Neural cell (in vitro differentiated cells): ENCODE measurements around the gene APMAP. TPM values are rescaled to one million over a fixed set of nuclear protein-coding genes. Genes with fewer than 3 reads are reported as not detected.

Experiments
- H2AFZ ChIP-seq: fragments of 200-600, 300-800 bp; sonication (generic), shearing (Covaris generic); 2 replicates; pipeline ENCODE4 v1.6.0; 2014; ENCODE audit warnings: low read depth, mild to moderate bottlenecking, antibody characterized with exemption, low read length, moderate library complexity
- H3F3A ChIP-seq: fragments of 200-600 bp; shearing (Covaris generic); 2 replicates; pipeline ENCODE4 v1.6.1; 2016; ENCODE audit warnings: mild to moderate bottlenecking, moderate library complexity, mixed read lengths, antibody characterized with exemption, low read length; ENCODE audit not compliant: insufficient read depth, poor library complexity, severe bottlenecking
- H3K27ac ChIP-seq: fragments of 200-600, 300-800 bp; sonication (generic), shearing (Covaris generic); 2 replicates; pipeline ENCODE4 v1.5.1; 2014; ENCODE audit warnings: mild to moderate bottlenecking, low read length, moderate library complexity
- H3K27me3 ChIP-seq: fragments of 300-800, 200-600 bp; sonication (generic), shearing (Covaris generic); 2 replicates; pipeline ENCODE4 v1.6.0; 2014; ENCODE audit warnings: mild to moderate bottlenecking, low read depth, low read length, moderate library complexity; ENCODE audit not compliant: insufficient read depth
- H3K36me3 ChIP-seq: fragments of 300-800, 200-600 bp; sonication (generic), shearing (Covaris generic); 2 replicates; pipeline ENCODE4 v1.5.1; 2014; ENCODE audit warnings: mild to moderate bottlenecking, antibody characterized with exemption, low read length, moderate library complexity; ENCODE audit not compliant: insufficient read depth
- H3K4me2 ChIP-seq: fragments of 300-800, 200-600 bp; sonication (generic), shearing (Covaris generic); 2 replicates; pipeline ENCODE4 v1.6.0; 2014; ENCODE audit warnings: mild to moderate bottlenecking, low read length
- H3K4me3 ChIP-seq: fragments of 300-800, 200-600 bp; sonication (generic), shearing (Covaris generic); 2 replicates; pipeline ENCODE4 v1.5.1; 2014; ENCODE audit warnings: mild to moderate bottlenecking, low read length, moderate library complexity
- H3K79me2 ChIP-seq: fragments of 200-600 bp; shearing (Covaris generic); replicated peaks from 2 replicates; pipeline ENCODE4 v1.6.0; 2014; ENCODE audit warnings: mild to moderate bottlenecking, low read length, moderate library complexity; ENCODE audit not compliant: insufficient read depth
- H3K9ac ChIP-seq: fragments of 300-800, 200-600 bp; sonication (generic), shearing (Covaris generic); 2 replicates; pipeline ENCODE4 v1.6.1; 2016; ENCODE audit warnings: mild to moderate bottlenecking, low read length, mixed read lengths
- H3K9me2 ChIP-seq: fragments of 200-600 bp; shearing (Covaris generic); 2 replicates; pipeline ENCODE4 v1.6.1; 2016; ENCODE audit warnings: mild to moderate bottlenecking, low read length, mixed read lengths; ENCODE audit not compliant: insufficient read depth
- H3K9me3 ChIP-seq: fragments of 200-600, 300-800 bp; sonication (generic), shearing (Covaris generic); 2 replicates; pipeline ENCODE4 v1.6.1; 2016; ENCODE audit warnings: mild to moderate bottlenecking, mixed run types, low read length, moderate library complexity, mixed read lengths
- H4K20me1 ChIP-seq: fragments of 200-600 bp; shearing (Covaris generic); 2 replicates; pipeline ENCODE4 v1.6.1; 2016; ENCODE audit warnings: mild to moderate bottlenecking, mixed run types; ENCODE audit not compliant: insufficient read depth
- EP300 ChIP-seq: fragments of 450-650 bp; conservative IDR thresholded peaks from 2 replicates; pipeline ENCODE4 v1.6.1; 2014; ENCODE audit warnings: antibody characterized with exemption, mild to moderate bottlenecking, moderate library complexity; ENCODE audit not compliant: poor library complexity, severe bottlenecking
- EZH2 ChIP-seq: fragments of 200-600, 300-800 bp; shearing (Covaris generic), sonication (generic); IDR thresholded peaks from 2 replicates; pipeline ENCODE4 v1.6.1; 2014; ENCODE audit warnings: antibody characterized with exemption, low read length, borderline replicate concordance, mild to moderate bottlenecking; ENCODE audit not compliant: insufficient read depth, poor library complexity, severe bottlenecking
- MXI1 ChIP-seq: fragments of 450-650 bp; conservative IDR thresholded peaks from 2 replicates; pipeline ENCODE4 v1.6.1; 2014; ENCODE audit warnings: antibody characterized with exemption, mild to moderate bottlenecking; ENCODE audit not compliant: poor library complexity, severe bottlenecking
- POLR2AphosphoS5 ChIP-seq: IDR thresholded peaks from 2 replicates; pipeline ENCODE4 v1.6.1; 2012
- RAD21 ChIP-seq: fragments of 450-650 bp; conservative IDR thresholded peaks from 2 replicates; pipeline ENCODE4 v1.6.1; 2014; ENCODE audit warnings: antibody characterized with exemption, mild to moderate bottlenecking, moderate library complexity
- SMC3 ChIP-seq: fragments of 450-650 bp; conservative IDR thresholded peaks from 2 replicates; pipeline ENCODE4 v1.6.1; 2014; ENCODE audit warnings: antibody characterized with exemption, mild to moderate bottlenecking, moderate library complexity; ENCODE audit not compliant: poor library complexity
- TAF1 ChIP-seq: IDR thresholded peaks from 2 replicates; pipeline ENCODE4 v1.6.1; 2012; ENCODE audit warnings: low read depth
- polyA plus RNA-seq: library from polyadenylated mRNA; depleted of rRNA; stranded (reverse); fragments of >200 nt; gene quantifications from 2 replicates; pipeline ENCODE4 v1.2.3, GENCODE V29; 2014
- TF ChIP-seq, protein P1 (sequence below): fragments of 450-650 bp; IDR thresholded peaks from 2 replicates; pipeline ENCODE4 v1.5.1; 2014; ENCODE audit warnings: antibody characterized with exemption, mild to moderate bottlenecking, moderate library complexity; ENCODE audit not compliant: poor library complexity, severe bottlenecking
- TF ChIP-seq, protein P2 (sequence below): IDR thresholded peaks from 2 replicates; pipeline ENCODE4 v1.6.1; 2012; ENCODE audit warnings: borderline replicate concordance

Gene APMAP
- polyA plus RNA-seq, 1 donor from 2014 or later: 140 TPM

- Histone ChIP-seq H3F3A (no peaks in the 10 kb centered on the region), H2AFZ (no peak overlapping the region), H4K20me1 (no peaks in the 10 kb centered on the region), H3K79me2 (no peaks in the 10 kb centered on the region), H3K4me3 (no peak overlapping the region), H3K27me3 (no peaks in the 10 kb centered on the region), H3K9ac (no peak overlapping the region), H3K27ac (no peak overlapping the region), H3K36me3 (no peaks in the 10 kb centered on the region), H3K9me2 (no peaks in the 10 kb centered on the region), H3K4me2 (no peak overlapping the region), H3K9me3 (no peaks in the 10 kb centered on the region)
- TF ChIP-seq EP300: no peak
- TF ChIP-seq SMC3: no peak
- TF ChIP-seq POLR2AphosphoS5: no peak
- TF ChIP-seq, protein P1, sequence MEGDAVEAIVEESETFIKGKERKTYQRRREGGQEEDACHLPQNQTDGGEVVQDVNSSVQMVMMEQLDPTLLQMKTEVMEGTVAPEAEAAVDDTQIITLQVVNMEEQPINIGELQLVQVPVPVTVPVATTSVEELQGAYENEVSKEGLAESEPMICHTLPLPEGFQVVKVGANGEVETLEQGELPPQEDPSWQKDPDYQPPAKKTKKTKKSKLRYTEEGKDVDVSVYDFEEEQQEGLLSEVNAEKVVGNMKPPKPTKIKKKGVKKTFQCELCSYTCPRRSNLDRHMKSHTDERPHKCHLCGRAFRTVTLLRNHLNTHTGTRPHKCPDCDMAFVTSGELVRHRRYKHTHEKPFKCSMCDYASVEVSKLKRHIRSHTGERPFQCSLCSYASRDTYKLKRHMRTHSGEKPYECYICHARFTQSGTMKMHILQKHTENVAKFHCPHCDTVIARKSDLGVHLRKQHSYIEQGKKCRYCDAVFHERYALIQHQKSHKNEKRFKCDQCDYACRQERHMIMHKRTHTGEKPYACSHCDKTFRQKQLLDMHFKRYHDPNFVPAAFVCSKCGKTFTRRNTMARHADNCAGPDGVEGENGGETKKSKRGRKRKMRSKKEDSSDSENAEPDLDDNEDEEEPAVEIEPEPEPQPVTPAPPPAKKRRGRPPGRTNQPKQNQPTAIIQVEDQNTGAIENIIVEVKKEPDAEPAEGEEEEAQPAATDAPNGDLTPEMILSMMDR: no peak
- TF ChIP-seq, protein P2, sequence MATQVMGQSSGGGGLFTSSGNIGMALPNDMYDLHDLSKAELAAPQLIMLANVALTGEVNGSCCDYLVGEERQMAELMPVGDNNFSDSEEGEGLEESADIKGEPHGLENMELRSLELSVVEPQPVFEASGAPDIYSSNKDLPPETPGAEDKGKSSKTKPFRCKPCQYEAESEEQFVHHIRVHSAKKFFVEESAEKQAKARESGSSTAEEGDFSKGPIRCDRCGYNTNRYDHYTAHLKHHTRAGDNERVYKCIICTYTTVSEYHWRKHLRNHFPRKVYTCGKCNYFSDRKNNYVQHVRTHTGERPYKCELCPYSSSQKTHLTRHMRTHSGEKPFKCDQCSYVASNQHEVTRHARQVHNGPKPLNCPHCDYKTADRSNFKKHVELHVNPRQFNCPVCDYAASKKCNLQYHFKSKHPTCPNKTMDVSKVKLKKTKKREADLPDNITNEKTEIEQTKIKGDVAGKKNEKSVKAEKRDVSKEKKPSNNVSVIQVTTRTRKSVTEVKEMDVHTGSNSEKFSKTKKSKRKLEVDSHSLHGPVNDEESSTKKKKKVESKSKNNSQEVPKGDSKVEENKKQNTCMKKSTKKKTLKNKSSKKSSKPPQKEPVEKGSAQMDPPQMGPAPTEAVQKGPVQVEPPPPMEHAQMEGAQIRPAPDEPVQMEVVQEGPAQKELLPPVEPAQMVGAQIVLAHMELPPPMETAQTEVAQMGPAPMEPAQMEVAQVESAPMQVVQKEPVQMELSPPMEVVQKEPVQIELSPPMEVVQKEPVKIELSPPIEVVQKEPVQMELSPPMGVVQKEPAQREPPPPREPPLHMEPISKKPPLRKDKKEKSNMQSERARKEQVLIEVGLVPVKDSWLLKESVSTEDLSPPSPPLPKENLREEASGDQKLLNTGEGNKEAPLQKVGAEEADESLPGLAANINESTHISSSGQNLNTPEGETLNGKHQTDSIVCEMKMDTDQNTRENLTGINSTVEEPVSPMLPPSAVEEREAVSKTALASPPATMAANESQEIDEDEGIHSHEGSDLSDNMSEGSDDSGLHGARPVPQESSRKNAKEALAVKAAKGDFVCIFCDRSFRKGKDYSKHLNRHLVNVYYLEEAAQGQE: no peak
- TF ChIP-seq RAD21: no peak
- TF ChIP-seq EZH2: no peak
- TF ChIP-seq MXI1: no peak
- TF ChIP-seq TAF1: no peak
Measured at GRCh38 chr20:24953209-24953575, 39.4 kb downstream of the APMAP start.

DNA sequence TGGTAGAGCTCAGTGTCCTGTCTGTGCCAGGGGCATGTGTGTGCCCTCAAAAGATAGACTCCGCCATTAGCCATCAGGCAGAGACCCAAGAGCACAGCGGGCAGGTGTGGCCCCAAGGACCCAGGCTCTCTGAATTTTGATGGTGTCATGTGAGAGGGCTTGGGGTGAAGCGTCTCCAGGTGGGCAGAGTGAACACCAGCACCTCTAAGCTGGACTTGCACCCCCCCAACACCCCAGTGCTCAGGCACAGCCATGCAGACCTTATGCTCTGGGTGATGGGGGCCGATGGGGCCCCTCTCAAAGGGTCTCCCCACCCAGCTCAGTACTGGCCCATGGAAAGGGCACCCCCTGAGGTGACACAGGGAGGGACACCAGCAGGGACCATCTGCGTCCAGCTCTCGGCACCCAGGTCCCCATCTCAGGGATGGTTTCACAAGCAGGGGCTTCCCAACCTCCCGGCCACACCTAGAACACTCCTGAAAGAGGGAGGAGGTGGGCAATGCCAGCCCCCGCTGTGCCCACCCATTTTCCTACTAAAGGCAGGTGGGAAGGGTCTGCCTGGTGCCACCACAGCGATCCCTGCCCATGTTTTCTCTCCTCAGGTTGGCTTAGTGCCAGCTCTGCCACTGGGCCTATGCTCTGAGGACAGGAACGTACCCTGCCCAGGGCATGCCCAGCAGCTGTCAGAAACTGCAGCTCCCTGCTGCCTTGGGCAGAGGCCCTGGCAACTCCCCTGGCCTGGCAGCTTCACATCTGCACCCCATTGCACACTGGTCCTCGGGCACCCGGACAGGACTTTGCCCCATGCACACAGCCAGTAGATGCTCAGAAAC lies 40.0 kb downstream of the APMAP start:
- Histone ChIP-seq H3K79me2 (no peaks in the 10 kb centered on the region), H3K4me2 (no peak overlapping the region), H3F3A (no peaks in the 10 kb centered on the region), H3K36me3 (no peaks in the 10 kb centered on the region), H3K27ac (no peak overlapping the region), H3K27me3 (no peaks in the 10 kb centered on the region), H3K4me3 (no peak overlapping the region), H4K20me1 (no peaks in the 10 kb centered on the region), H3K9me2 (no peaks in the 10 kb centered on the region), H2AFZ (no peak overlapping the region), H3K9me3 (no peaks in the 10 kb centered on the region), H3K9ac (no peak overlapping the region)
- no peak for TF ChIP-seq TAF1
- TF ChIP-seq, protein P1: no peak
- no peak for TF ChIP-seq POLR2AphosphoS5
- no peak for TF ChIP-seq EZH2
- TF ChIP-seq RAD21: no peak
- no peak for TF ChIP-seq MXI1
- TF ChIP-seq SMC3: no peak
- no peak for TF ChIP-seq EP300
- TF ChIP-seq, protein P2: no peak
